Left colon (tissue), 2 donors: ENCODE measurements around the gene CHCHD6. TPM values are rescaled to one million over a fixed set of nuclear protein-coding genes. Genes with fewer than 3 reads are reported as not detected.

Experiments used
- total RNA-seq, 2 donors: library from RNA; stranded (reverse); fragmentation: NEBNext Ultra II Directional; extraction: Animal tissue kit (Norgen Biotek cat#: 25700); gene quantifications; one replicate each; pipeline ENCODE4 v1.2.1, GENCODE V29; 2021
- donor health status: DM: no; HTN: no; CAD: no.
- donor health status: DM: yes; HTN: yes; CAD: no.

CHCHD6 gene
- total RNA-seq, 2 donors from 2014 or later: 8.9 to 11.4 TPM

Other genes with a start within 250 kb of the CHCHD6 start
- gene ZXDC, start 228.3 kb upstream of the CHCHD6 start, total RNA-seq: 10 to 100 TPM; 25.7 to 30.2 TPM
- gene UROC1, start 186.5 kb upstream of the CHCHD6 start, total RNA-seq: not detected
- 1 to 10 TPM; 1.8 to 4.3 TPM for gene CHST13, start 180.1 kb upstream of the CHCHD6 start, total RNA-seq
- gene C3orf22, start 145.3 kb upstream of the CHCHD6 start, total RNA-seq: not detected
- gene TXNRD3, start 49.1 kb upstream of the CHCHD6 start, total RNA-seq: 1 to 10 TPM; 4.8 to 5.0 TPM